Activated effector memory CD4-positive, alpha-beta T cell treated with anti-CD3 and anti-CD28 coated beads, Interleukin-2, amount 50 U/mL, for 16 hours (primary cell): Measurements from ENCODE around the gene TNXB.

Experiments
- DNase-seq: peaks from one replicate; pipeline ENCODE4 v3.0.0-alpha.2; 2020

Gene TNXB

DNA sequence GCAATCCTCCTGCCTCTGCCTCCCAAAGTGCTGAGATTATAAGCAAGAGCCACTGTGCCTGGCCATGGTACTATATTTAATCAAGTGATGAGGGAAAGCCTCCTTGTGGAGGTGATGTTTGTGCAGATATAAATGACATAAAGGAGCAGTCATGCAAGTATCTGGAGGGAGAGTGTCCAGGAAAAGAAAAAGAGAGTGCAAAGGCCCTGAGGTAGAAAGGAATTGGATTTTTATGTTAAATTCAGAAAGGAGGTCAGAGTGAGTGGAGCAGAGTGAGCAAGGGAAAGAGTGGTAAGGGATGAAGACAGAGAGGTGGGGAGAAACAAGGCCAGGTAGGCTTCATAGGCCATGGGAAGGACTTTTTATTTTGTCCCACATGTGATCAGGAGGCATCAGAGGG, 28.3 kb upstream of the TNXB start:
- no peak for DNase-seq

DNA sequence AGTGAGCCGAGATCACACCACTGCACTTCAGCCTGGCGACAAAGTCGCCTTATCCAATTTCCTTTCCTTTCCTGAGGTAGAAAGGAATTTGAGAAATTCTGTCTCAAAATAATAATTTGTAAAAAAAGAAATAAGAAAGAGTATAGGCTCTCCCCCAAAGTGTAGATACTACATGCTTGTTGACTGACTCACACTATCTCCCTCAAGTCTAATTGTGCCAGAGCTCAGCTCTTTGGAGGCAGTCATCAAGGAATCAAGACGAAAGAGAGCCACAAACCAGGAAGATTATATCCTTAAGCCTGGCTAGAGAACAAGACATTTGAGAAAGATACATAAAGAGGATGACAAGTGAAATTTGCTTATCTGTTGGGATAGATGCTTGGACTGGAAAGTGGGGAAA, 24.6 kb upstream of the TNXB start:
- DNase-seq: no peak

DNA sequence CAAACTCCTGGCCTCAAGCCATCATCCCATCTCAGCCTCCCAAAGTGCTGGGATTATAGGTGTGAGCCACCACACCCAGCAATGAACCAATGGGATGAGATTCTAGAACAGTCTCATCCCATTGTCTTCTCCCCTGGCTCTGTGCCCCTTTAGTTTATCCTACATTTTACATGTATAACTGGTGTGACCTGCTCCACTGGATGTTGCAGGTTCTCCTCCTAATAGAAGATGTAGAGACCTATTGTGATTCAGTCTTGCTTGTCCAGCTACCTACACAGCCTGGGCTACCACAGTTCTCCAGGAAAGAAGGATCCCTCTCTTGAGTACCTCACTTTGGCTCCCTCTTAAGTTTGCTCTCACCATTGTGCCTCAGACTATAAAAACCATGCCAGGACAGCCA, 23.0 kb upstream of the TNXB start:
- DNase-seq: no peak

DNA sequence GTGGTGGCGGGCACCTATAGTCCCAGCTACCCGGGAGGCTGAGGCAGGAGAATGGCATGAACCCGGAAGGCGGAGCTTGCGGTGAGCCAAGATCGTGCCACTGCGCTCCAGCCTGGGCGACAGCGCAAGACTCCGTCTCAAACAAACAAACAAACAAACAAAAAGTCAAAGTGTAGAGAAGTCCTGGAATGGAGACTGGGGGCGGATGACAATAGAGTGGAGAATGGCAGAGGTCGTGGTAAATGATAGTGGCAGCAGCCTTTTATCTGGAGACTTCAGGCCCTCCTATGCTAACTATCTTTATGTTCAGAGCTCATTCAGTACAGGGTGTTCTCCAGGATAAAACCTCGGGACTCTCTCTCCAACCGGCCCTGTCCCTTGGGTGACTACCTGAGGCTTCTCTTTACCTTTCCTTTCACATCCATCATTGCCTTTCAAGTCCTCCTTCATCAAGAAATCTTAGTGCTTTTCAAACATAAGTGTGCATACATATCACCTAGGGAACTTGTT, 22.4 kb upstream of the TNXB start:
- no peak for DNase-seq

DNA sequence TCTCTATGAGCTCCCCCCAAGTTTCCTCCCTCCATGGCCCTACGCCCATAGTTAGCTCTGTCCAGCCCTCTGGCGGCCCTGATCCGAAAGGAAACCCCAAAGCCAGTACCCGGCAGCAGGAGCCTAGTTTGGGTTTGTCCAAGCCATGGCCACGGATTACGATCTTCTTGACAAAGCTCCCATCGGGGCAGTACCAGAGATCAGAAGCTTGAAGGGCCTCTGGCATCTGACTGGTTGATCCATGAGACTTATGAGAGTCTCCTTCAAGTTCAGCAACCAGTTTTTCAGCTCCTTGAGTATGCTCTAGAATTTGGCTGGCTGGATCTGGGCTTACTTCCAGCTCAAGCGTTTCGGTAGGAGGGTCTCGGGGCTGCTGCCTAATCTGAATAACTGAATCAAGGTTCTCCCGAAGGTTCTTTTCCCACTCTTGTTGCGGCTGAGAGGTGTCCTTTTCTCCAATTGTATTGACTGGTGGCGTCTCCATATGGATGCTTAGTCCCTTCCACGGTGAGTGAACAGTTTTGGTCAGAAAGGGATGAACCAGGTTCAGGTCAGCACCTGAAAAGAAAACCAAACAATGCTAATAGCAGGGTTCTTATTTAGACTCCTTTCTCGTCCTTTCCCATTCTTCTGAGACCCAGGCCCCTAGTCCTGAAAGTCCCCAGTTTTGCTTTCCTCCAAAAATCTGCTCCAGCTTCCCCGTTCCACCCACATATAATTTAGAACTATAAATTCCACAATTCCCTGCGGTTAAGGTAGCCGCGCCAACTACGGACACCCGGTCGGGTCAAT, 20.4 kb upstream of the TNXB start:
- DNase-seq: no peak

DNA sequence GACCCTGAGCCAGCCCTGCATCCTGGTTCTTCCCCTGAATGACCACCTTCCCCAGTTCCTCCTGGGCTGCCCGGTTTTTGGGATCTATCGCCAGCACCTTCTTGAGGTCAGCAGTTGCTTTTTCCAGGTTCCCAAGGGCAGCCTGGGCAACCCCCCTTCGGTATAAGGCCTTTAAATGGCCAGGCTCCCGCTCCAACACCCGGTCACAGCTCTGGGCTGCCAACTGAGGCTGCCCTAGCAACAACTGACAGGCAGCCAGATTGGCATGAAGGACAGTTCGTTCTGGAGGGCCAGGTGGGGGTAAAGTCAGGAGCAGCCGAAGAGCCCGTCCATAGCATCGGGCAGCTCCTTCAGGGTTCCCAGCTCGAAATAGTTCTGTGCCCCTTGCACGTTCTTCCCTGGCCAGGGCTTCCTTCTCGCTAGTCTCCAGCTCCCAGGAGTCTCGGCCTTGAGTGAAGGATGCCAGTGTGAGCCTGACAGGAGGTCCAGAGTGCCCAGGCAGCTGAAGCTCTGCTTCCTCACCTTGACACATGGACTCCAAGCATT, 19.7 kb upstream of the TNXB start:
- no peak for DNase-seq

DNA sequence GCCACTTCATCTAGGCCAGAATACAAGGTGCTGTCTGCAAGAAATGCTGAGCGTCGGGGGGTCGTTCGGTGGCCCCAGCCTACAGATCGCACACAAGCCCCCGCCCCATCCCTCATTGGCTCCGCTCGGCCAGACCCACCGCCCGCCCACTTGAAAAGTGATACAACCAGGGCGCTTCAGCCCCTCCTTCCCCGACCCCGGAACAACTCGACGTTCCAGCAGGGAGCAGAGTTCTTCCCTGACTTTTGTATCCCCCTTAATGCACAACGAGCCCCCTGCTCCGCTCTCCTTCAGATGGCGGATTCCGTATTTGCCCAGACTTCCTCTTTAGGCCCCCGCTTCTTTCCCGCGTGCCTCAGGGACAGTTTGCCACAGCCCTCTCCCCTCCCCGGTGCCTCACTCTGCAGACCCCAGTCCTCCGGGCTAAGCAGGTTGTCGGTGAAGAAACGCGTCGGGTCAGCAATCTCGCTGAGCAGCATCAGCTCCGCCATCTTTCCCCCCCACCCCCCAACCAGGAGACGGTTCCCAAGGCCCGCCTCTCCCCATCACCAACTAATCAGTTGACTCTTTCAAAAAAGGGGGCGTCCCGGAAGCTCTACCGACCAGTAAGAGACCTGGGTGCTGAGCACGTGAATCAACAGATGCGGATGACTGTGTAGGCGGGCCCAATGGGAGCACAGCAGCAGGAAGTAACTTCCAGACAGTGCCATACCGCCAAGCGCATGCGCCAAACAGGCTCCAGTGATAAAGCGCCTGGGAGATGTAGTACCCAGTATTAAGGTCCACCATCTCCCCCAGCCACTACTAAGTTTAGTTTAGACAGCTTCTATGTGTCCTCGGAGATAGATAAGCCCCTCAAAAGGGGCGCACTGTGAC, 18.8 kb upstream of the TNXB start, which contains the start of gene ATF6B:
Gene ATF6B (minus strand): TSS at position 530 of the 876 bp plus-strand sequence. CDS start 39 bp downstream, at position 491.
- peak; percentile 99 for DNase-seq

DNA sequence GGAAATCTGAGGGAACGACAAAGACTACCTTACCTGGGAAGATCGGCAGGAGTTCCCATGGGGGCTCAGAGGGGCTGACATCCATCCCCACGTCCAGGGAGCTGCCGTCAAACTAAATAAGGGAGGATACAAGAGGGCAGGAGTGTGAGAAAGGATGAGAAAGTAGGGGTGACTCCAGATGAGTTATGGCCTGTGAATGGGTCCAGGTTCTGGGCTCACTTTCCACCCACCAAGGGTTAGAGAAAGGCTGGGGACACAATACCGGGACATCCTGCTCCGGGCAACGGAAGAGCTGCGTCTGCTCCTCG, 18.2 kb upstream of the TNXB start:
- no peak for DNase-seq

DNA sequence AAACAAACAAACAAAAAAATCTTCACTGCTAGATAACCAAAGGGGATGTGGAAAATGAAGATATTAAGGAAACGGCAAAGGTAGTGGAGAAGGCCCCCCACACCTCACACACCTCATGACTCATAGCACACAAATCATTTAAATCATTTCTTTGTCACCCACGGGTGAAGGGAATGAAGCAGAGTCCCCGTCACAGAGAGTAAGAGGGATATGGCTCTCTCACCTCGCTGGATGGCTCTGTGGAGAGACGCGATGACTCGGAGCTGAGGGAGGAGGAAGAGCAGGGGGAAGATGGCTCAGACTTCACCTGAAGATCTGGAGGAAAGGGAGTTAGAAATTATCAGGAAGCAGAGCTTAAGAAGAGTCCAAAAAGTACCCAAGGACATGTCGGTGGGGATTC, 17.7 kb upstream of the TNXB start:
- no peak for DNase-seq

DNA sequence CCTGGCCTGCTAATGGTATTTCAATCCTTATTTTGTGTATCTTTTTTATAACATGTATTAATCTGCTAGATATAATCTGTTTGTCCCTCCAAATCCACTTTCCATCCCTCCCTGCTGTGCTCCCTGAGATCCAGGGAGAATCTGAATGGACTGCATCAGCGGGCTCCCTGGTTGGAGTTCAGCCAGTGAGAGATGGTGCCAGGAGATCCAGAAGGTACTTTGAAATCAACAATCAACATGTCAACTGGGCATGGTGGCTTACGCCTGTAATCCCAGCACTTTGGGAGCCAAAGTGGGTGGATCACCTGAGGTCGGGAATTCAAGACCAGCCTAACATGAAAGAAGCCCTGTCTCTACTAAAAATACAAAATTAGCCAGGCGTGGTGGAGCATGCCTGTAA, 14.5 kb upstream of the TNXB start:
- no peak for DNase-seq

DNA sequence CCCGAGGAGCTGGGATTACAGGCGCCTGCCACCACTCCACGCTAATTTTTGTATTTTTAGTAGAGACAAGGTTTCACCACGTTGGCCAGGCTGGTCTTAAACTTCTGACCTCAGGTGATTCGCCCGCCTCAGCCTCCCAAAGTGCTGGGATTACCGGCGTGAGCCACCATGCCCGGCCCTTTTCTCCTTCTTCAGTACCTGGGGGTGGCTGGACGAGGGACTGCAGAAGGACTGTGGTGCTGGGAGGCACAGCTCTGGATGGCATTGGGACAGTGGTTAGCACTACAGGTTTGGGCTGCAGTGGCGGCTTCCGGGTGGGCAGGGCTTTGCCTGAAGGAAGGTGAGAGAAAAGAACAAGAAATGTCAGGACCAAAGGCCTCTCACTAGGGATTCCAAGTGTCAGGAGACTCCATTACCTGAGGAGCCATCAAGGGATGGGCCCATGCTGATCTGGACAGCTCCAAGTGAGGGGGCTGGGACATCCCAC, 11.5 kb upstream of the TNXB start:
- no peak for DNase-seq

DNA sequence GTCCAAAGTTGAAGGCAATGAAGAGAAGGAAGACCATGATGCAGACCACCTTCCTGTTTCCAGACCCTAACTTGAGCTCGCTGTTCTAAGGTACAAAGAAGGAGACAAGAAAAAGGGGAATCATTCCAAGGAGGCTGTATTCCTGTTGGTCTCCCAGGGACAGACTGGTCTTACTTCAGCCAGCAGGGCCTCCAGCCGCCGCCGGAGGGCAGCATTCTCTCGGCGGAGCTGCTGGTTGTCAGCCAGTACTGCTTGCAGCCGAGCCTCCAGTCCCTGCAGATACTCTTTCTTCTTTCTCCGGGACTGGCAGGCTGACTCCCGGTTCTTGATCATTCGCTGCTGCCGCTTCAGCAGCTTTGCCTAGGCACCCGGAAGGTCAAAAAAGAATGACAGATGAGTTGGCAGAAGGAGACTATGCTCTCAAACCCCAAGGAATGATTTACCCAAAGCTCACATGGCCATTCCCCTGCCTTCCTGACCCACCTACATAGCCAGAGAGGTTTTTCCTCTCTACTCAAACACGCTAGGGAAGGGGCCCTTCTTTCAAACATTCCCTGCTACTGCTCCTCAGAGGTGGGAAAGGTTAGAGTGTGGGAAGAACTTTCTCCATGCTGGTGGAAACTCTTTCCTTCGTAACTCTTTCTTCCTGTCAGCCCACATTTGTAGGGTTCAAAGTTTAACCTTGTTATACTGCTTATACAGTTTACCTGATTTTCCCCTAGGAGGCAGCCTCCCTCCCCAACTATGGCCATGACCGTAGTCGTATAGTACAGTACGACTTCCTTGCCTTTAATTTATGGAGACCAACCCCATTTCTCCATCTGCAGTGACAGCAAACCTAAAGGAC, 9.9 kb upstream of the TNXB start:
- peak; percentile 87 for DNase-seq

DNA sequence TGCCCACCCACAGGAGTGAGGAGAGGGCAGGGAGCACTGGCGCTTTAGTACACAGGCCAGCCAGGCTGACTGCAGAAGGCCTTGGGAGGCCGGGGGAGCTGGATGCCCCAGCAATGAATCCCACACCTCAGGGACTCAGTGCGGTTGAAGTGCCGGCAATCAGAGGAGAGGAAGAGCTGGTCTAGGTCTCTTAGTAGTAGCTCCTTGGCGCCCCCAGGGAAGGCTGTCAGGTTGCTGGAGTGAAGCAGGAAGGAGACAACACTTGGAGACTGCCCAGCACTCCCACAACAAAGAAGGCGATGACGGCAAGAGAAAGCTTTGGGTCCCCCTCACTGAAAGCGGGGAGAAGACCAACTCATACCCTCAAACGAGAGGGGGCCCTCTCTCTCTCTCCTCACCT, 8.3 kb upstream of the TNXB start:
- no peak for DNase-seq

DNA sequence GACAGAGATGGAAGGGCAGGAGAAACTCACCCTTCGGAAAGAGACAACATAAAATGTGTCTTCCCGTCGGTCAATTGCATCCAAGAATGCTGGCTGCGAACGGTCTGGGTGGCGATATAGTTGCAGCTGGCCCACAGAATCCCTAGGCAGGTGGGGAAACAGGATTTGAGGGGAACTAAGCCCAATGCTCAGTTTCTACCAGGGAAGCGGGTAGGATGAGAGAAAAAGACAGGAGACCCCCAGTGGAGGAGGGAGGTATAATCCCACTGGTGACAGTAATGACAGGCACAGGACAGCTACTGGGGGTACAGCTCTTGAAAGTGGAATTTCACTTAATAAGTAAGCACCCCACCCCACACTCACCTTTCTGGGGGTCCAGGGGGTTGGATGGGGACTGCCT, 7.5 kb upstream of the TNXB start:
- no peak for DNase-seq

DNA sequence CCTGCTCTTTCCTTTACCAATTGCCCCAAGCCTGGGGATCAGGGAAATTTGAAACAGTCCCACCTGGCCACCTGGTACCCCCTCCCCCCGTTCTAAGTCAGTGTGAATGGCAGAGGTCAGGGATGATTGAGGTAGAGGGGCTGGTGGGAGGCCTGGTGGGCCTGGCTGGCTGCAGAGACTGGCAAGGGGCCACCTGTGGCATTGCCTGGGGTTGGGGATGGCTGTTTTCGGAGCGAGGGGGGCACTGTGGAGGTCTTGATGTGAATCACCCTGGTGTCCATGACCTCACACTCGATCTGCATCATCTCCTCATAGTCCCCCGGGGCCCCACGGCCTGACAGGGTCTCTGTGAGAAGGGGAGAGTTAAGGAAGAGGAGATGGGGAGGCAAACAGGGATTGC, 6.5 kb upstream of the TNXB start:
- no peak for DNase-seq

DNA sequence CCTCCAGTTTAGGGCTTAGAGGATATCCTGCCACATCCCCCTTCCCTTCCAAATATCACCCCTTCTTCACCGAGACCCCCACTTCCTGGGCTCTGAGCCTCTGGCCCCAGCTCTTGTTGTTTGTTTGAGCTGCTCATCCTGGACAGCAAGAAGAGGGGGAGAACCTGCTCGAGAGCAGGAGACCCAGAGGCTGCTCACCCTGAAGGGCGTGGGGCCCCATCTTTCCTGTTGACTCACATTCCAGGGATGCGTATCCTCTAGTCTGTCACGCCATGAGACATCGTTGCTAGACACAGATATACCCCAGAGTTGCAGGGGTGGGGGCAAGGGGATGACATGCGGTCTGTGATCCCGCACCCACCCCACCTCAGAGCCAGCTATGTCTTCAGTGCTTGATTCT, 5.7 kb upstream of the TNXB start:
- no peak for DNase-seq

DNA sequence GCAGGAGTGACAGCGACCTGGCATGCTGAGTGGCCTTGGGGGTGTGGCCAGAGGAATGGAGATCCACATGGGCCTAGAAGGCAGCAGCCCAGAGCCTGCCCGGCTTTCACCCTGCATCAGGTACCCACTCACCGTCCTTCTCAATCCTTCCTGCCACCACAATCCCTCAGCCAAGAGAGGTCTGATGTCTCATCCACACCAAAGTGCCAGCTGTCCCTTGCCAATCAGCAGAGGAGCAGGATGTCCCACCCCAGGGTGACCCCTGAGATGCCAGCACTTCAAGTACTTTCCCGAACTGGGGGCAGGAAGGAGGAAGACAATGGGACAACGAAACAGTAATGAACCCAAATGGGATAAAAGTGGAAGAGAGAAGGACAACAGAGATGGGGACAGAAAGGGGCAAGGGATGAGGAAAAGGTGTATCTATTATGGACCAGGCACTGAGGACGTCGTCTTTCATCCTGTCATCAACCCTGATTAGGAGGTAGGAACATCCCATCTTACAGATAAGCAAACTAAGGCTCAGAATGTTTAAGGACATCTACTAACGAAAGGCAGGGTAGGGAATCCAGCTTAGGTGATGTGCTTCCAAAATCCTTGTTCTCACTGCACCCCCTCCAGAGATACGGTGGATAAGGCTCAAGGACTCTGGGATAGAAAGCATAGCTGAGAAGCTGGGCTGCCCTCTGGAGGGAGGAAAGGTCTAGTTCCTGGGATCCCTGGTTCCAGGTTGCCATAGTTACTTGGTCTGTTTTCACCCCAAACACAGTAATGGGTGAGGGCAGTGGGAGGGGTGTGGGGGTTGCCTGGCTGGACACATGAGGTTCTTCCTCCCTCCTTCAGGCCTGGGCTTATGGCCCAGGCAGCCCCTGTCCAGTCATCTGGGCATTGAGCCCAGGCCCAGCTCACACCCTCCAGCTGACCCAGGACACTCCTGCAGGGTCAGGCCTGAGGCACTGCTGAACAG, 4.5 kb upstream of the TNXB start:
- DNase-seq: no peak

DNA sequence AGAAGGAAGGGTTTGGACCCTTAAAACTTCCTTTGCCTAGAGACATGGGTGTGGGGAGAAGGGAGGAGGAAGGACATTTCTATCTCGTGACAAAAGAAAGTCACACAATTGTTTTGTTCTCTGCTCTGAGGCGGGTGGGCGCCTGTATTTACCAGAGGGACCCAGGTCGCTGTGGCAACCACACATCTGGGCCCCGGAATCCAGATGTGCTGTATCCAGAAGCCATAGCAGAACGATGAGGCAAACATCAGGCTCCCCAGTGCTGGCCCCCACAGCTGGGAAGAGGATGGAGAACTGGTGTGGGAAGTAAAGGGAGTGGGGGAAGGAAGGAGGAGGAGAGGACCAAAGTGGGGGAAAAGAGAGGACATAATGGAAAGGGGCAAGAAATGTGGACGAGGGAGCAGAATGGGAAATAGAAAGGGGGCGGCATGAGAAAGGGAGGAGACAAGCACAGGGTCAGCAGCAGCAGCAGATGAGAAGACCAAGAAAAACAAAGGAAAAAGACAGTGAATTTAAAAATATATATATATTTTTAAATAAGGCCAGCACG, 3.4 kb upstream of the TNXB start:
- no peak for DNase-seq

DNA sequence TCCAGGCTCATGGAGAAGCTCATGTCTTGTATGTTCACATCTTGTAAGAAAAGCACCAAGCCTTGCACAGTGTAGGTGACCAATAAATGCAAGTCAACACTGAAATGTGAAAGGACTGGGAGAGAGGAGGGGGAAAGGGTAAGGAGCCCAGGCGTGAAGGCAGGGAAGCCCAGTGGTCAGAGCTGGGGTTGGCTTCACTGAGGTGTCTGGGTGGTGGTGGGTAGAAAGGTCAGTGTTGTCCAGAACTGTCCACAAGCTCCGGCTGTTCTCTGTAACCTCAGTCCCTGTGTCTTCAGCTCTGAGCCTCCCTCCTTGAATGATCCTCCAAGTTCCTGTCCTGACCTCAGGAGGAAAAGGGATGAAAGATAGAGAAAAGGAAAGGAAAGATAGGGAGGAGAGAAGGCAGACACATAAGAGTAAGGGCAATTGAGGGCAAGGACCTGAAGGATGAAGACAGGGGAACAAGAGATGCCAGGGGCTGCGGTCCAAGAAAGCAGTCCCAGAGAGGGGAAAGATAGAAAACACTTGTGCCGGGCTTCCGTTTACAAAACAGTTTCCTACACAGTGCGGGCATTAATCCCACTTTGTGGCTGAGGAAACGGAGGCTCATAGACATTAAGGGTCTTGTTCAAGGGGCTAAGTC, 2.4 kb upstream of the TNXB start:
- no peak for DNase-seq

DNA sequence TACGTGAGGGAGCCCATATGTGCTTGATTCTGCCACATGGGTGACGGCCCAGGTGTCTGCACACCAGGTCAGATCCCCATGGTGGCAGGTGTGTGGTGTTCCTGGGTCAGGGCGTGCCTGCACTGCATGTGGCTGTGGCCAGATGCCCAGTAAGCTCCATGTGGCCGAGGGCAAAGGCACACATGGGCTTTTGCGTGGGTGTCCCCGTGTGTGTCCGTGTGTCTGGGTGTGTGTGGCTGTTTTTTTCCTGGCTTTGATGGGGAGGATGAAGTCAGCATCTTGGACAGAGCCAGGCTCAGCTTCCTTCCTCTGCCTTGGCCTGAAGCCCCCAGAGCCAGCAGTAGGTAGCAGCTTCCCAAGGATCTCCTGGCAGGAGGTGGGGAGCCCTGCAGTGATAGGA, 1.5 kb upstream of the TNXB start:
- DNase-seq: no peak

DNA sequence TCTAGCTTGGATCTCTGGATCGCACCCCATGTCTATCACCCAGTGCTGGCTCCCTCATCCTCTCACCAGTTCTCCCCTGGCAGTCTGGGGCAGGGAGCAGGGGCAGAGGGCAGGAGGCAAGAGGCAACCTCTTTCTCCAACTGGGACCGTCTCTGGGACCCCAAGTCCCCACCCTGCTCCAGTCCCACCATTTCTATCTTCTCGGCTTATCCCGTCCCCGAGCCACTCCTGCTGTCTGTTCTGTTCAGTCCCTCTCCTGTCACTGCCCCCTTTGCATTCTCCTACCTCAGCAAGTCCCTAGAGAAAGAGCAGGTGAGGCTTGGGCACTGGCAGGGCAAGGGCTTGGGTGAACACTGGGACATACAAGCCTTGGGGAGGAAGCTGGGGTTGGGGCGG, 625 bp upstream of the TNXB start:
- DNase-seq: no peak
